IPS-11a (cell line): Measurements from ENCODE around the gene RAB36.

Experiments
- H3K4me3 ChIP-seq: one replicate; pipeline ENCODE4 v1.5.1; 2013; ENCODE audit warnings: low read depth, low read length, control low read depth

Gene RAB36

DNA sequence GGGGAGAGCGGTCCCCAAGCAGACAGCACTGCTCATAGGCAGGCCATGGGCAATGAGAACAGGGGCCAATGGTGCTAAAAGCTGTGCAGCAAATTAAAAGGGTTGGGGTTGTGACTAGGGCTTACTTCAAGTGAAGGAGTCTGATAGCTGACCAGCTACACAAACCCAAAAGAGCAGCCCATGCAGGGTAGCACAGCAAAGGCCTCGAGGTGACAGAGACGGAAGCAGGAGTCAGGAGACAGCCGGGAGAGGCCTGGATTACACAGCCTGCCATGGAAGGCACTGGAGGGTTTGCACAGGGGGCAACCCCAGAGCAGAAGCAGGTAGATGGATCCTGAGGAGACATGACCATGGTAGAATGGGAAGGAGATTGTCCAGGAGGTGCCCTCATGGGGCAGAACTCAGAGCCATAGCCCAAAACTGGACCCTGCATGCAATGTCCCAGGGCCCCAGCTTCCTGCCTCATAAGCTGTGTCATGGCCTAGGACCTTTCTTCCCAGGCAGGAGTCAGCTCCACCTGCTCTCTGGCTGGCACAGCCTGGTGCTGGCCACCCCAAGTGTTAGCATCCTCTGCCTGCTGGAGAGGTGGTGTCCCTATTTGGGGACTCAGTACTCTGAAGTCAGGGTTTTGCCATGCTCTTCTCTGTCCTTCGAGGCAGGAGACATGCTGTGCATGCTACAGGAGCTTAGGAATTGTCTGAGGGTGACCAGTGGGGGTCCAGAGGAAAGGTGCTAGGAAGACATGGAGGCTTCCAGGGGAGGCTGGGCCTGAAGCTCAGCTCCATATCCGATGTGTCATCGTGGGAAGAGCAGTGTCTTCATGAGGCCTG lies 36.8 kb upstream of the RAB36 start:
- no peak overlapping the region for H3K4me3 ChIP-seq

DNA sequence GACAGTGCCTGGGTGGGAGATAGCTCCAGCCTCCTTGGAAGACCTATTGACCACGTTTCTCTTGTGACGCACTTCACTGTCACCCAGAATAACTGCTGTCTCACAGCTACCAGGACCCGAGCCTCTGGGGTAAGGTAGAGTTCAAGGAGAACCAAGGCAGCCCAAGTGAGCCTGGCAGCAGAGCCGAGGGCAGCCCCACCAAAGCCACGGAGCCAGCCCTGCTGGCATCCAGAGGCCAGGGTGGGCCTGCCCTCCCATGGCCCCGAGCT lies 36.3 kb upstream of the RAB36 start:
- H3K4me3 ChIP-seq = no peak overlapping the region

DNA sequence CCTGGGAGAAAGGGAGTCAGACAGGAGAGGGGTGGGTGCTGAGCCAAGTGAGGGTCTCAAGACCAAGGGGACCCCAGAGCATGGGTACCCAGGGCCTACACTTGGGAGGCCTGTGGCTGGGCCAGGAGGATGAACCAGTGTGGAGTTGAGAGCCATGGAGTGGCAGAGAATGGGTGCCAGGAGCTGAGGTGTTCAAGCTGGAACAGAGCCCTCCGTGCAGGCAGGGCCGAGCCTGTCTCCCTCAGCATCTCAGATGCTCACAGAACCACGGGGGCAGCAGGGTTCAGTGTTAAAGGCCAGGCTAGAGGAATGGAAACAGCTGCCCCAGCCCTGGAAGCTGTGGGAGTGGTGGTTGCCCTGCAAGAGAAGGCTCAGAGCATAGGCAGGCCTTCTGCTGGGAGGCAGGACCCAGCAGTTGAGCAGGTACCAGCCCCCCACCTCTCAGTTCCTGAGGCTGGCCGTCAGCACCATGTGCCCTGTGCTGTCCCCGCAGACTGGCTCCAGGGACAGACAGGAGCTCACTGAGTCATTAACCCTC lies 35.8 kb upstream of the RAB36 start:
- H3K4me3 ChIP-seq = no peak overlapping the region

DNA sequence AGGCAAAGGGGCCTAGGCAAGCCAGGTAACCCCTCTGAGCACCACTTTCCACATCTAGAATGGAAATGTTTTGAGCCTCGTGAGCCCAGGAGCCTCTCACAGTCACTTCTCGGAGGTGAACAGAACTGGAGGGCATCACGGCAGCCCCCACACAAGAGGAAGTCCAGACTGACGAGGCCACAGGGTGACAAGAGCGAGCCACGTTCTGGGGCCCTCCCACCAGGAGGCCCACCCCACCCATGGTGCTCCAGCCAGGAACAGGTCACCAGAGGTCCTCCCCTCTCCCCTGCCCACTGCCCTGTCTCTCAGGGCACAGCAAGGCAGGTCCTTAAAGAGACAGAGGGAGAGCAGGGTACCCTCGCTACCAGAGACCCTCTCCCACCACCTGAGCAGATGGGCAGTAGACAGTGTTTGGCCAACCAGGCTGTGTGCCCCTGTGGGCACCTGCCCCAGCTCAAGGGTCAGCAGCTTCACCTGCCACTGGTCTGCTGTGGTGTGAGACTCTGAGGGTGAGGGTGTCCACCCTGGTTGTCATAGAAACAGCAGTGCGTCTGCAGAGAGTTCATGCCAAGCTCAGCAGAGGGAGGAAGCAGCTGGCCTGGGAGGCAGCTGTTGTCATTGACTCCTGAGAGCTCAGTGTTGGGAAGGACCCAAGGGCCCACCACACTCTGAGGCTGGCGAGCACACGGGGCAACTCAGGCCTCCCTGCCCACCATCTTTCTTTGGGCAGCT lies 34.9 kb upstream of the RAB36 start:
- no peak overlapping the region for H3K4me3 ChIP-seq

DNA sequence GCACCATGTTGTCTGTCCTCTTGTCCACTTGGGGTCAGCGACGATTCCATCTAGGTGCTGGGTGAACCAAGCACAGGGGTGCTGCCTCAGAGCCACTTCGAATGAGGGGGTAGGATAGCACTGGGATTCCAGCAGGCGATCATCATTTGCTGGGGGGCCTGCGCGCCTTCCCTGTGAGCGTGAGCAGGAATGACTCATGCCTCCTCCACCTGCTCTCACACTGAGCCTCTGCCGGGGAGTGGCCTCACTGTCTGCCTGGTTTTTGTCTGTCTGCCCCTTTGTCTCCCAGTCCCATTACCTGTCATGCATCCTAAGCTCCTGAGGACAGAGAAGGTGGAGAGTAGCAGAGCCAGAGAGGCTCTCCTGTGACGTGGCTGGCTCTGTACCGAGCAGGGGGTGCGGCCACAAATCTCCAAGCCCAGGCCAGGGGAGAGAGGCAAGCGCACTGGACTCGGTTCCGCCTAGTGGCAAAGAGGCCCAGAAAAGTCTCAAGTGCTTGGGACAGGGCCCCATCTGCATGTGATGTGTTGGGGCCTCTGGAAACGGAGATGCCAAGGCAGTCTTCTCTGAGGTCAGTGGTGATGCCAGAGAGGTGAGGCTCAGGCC lies 34.3 kb upstream of the RAB36 start:
- H3K4me3 ChIP-seq = no peak overlapping the region

DNA sequence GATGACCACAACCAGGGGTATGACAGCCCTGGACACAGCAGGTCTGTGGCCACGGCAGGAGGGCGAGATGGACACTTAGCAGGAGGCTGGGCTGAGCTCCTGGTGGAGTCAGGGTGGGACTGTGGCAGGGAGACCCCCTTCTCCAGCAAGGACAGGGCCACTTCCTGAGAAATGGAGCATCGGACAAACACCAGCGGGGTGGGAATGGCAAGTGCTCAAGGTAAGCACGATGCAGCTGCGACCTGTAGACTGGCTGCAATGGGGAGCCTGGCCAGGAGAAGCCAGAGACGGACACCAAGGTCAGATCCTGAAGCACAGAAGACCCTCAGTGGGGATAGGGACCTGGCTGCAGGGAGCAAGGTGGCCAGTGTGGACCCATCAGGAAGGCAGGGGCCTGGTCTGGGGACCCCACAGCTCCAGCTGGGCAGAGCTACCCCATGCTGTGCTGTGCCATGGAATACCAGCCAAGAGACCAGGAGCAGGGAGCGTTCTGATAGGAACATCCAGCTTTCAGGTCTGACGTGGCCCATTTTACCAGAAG lies 32.7 kb upstream of the RAB36 start:
- no peak overlapping the region for H3K4me3 ChIP-seq

DNA sequence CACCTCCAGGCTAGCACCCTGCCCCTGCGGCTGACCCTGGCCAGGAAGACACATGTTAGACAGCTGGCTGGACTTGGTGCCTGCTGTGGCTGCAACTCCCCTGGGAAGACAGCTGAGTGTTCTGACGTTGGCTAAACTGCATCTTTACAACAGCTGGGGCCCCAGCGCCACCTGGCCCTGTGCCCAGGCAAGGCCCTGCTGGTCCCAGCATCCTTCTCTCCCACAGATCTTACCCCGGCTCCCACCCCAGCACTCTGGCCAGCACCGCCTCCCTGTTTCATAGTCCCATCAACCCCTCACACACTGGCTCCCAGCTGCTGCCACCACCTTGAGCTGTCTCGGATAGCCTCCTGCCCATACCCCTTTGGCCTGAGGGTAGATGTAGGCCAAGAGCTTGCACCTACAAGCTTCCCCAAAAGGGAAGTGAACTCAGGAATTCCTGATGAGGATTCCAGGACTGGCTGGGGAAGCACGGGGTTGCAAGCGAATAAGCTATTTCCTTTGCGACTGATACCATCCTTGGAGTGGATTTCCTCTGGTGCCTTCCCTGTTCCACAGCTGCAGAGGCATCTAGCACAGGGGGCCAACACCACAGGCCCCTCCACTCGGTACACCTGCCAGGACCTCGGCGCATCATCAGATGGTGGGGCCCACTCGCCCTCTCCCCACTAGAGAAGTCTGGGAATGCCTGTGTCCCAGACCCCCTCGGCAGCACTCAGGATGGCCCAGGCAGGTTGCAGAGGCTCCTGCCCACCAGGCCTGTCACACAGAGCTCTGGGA lies 32.0 kb upstream of the RAB36 start:
- no peak overlapping the region for H3K4me3 ChIP-seq

DNA sequence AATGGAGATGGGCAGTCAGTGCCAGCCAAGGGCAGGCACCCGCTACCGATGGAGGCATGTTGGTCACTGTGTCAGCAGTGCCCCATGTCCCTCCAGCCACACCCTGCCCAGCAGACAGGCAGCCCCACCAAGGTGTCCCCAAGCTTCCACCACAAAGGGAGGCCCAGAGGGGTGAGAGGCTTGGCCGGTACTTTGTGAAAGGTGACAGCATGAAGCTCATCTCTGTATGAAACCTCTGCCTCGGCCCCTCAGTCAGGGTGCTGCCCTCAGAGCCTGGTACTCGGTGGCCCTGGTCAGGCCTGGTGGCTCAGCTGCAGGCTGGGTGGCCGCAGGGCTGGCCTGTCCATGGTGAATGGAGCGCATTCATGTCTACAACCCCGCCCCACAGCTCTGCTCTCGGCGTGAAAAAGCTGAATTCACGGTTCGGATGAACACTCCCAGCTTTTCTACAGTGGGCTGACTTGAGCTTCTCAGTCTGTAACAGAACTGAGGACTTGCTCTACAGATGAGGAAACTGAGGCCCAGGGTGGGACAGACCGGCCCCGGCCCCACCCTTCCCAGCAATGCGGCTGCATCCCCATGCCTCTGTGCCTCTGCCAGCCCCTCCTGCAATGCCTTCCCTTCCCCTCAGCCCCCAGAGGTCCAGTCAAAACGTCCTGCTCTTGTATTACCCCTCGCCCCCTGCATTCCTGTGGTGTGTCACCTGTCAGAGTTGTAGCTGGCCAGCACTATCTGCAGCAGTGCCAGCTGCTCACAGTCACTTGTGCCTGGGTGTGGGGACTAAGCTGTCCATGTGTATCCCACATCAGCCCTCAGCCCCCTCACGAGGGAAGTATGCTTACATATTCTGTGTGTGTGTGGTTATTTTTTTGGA lies 31.2 kb upstream of the RAB36 start:
- no peak overlapping the region for H3K4me3 ChIP-seq

DNA sequence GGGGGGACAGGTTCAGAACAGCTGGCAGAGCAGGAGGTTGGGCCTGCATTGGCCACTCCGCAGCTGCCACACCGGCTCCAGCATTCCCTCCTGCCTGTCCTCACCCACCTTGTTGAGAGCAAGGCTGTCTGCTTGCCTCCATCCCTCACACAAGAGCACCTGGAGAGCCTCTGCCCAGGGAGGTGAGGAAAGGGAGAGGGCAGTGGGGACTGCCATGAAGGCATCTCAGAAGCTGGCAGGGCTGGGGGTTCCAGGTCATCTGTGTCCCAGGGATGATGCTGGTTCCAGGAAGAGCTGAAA lies 30.6 kb upstream of the RAB36 start:
- H3K4me3 ChIP-seq = no peak overlapping the region

DNA sequence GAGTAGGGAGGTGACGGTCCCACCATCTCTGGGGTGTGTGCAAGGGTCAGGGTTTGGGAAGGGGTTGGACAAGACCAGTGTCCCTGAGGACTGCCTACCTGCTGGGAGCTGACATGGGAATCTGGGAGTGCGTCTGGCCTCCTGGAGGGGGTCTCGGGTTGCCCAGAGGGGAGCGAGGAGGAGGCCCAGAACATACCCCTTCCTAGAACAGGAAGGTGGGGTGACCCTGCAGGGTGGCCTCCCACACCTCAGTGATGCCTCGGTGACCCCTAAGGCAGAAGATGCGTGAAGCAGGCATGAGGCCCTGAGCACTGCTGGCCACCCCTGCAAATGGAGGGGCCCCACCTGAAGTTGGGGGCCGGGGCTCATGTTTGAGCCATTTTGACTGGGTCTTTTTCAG lies 29.9 kb upstream of the RAB36 start:
- H3K4me3 ChIP-seq = no peak overlapping the region

DNA sequence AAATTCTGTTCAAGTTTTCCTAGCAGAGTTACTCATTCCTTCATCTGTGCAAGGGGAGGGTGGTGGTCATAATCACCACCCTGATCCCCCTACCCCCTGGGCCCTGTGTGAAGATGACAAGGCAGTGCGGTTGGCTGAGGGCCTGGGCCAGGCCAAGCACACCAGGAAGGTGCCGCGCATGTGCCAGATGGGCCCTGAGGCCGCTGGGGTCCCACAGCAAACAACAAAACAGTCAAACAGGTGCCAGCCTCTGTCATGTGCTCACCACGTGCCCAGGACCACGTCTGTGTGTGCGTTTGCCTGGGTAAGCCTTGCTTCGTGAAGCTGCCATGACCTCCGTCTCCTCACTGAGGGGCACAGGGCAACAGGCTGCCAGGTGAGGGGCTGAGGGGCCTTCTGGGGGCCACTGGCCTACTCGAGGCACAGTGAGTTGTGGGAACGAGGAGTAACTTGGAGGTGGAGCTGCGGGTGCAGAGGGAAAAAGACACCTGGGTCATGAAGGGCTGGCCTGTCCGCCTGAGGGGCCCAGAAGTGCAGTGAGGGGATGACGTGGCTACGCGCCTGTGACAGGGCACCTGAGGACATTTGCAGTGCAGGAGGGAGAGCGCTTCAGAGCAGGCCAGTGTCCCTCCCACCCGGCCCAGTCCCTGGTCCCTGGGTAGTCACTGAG lies 29.3 kb upstream of the RAB36 start:
- no peak overlapping the region for H3K4me3 ChIP-seq

DNA sequence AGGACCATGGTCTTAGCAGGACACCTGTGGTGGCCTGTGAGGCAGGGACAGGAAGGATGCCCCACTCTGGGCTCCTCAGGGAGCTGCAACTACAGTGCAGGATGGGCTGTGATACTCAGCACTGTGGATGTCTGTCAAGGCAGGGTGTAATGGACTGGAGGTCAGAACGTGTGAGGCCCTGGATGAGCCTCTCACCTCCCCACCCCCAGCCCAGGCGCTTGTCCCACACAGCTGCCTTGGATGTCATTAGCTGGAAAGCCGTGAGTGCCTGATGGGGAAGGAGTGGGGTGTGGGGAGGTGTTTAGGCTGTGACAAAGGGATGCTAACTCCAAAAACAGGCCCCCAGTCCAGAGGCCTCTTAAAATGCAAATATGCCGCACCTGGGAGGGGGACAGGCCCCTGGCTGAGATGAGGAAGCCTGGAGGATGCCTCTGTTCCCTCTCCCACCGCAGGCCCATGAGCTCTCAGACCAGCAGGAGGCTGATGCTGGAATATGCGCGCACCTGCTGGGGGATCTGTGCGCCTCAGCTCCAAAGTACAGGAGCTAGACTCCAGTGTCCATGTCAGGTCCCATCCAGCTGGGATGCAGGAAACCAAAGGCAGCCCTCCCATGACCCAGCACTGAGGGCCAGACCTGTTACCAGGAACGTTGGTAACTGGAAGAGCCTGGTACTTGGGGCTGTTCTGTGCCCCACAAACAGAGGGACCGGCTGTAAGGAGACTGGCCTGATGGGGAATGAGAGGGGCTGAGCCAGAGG lies 28.6 kb upstream of the RAB36 start:
- H3K4me3 ChIP-seq = no peak overlapping the region

DNA sequence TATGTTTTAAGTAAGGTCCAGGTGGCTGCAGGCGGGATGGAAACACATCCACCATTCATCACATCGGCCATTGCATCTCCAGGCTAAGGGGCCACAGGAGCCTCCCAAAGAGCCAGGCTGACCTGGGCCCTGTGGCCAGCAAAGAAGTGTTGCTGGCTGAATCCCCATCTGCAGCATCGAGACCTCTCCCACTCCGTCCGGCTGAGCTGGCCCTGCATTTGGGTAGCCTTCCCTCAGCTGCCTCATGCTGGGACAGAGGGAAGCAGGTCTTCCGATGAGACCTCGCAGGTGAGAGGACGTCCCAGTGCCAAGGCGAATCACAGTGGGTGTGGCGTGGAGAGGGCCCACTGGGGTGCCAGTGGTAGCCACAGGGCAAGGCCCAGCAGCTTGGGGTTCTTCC lies 28.0 kb upstream of the RAB36 start:
- no peak overlapping the region for H3K4me3 ChIP-seq

DNA sequence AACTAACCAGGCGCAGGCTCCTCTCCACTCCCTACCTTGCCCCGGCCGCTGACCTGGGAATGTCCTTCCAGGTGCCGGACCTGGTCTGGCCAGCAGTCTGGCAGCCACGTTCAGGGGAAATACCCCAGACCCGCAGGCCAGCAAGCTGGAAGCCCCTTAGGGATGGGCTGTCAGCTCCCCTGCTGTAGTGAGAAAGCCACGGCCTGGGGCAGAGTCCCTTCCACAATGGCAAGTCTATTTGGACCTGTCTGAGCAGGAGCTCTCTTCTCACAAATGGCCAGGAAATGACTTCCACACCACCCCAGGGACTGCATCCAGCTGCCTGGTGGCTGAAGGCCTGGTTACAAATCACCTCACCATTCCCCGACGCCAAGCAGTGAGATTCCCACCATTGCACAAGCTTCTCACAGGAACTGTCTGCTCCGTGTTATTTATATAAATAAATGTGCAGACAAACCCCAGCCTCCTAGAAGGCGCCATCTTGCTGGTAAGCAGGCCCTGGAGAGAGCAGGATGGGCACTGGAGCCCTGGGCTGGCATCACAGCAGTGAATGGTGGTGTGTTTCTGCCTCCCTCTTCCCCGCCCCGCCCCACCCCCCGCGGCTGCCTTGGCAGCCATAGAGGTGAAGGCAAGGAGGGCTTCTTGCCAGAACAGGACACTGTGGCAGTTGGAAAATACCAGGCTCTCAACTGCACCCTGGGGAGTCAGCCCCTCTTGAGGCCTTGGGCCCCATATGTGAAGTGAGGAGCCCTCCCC lies 27.2 kb upstream of the RAB36 start:
- H3K4me3 ChIP-seq = no peak overlapping the region

DNA sequence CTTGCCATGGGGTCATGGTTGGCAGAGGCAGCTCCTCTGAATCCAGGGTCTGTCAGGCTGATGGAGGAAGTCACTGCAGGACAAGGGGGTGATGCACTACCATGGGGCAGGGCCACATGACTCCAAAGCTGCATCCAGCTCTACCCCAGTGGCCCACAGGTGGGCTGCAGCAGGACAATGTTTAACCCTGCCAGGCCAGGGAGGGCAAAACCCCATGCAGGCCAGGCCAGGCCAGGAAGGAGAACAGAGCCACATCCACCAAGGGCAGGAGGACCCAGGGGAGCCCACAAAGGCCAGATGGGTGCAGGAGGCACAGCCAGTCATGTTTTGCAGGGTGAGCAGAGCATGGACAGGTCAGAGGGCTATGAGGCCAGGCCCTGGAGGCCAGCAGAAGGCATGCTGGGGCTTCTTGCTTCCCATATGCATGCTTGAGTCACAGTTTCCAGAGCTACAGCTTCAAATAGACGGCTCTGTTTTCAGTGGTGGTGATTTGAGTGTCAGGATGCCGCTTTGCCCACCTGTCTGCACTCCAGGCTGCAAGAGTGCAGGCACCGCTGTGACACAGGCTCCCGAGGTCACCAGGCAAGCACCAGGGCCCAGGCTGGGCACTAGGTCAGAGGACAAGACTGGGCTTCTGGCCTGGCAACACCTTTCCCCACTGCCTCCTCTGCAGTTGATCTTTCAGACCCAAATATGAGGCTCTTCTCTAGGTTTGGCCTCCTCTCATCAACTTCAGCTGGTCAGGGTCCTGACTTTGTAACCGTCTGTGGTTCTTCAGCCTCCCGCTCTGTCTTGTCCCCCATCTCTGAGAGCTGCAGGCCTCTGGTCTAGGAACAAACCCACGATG lies 26.4 kb upstream of the RAB36 start:
- H3K4me3 ChIP-seq = no peak overlapping the region

DNA sequence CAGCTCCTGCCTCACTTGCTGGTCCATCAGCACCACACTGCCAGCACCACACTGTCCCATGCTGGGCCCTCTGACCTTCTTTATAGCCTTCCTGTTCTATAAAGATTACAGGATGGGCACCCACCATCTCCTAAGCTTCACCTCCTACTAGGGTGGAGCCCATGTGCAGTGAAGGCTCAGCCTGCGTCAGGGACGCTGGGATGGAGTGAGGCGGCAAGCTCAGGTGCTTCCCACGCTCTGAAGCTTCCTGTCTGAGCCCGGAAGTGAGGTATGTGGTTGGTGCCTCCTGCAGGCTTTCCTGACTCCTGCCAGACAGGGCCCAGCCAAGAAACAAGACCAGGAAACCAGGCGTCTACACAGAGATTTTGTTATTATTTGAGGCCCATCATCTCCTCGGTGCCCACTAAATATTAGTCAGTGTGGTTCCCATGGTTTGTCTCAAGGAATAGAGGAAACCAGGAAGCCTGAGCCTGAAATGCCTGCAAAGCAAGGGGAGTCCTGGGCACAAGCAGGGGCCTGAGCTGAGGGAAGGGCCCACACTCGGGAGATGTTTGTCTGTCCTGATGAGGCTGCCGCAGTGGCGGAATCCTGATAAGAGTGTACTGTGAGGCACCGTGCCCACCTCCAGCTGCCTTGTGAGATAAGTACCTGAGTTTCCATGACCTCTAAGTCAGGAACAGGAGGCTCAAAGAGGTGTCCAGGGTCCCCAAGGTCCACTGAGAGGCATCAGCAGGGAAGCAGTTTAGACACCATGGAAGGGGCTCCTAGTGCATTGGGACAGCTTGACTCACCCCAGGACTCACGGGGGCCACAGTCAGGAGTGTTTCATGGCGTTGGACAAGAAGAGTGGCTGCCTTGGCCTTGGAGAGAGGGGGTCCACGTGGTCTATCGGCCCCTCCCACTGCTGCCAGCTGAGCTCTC lies 25.5 kb upstream of the RAB36 start:
- no peak overlapping the region for H3K4me3 ChIP-seq
